ENCODE data around the gene FOXL2. TPM values are rescaled to one million over a fixed set of nuclear protein-coding genes. Genes with fewer than 3 reads are reported as not detected.

The FOXL2 gene
- total RNA-seq, 1 experiment from 2014 or later = not detected

DNA sequence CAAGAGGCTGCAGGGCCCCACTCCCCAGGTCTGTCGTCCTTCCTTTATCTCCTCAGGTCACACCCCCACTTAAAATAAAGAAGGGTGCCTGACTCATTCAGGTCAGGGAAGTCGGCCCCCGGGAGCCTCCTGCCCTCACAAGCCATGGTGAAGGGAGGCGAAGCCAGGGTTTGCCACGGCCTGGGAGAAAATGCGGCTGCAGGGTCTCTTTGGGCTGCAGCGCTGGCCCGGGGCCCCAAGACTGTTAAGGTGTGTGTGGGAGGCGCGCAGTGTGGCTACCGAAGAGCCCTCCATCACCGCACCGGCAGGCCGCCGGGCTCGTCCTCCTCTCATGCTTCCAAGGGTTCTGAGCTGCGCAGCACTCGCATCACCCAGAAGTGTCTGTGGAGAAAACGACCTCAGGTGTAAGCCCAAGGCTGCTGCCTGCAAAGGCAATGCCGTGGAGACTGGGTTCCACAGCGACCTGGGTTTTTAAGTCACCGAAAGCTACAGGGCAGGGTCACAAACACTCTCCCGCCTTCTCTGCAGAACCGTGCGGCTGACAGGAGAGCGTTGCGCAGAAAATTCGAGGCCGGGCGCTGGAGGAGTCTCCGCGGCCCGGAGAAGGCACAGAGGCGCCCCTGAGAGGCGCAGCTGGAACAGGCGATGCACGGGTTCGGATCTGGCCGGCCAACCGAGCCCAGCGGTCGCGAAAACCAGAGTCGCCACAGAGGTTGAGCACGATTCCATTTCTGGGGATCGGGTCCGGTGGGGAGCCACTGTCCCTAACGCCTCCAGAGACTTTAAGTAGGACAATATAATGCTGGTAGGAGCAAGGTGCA, 8.7 kb downstream of the FOXL2 start:
- H3K4me1 ChIP-seq (ENCODE audit: low read length) = no peaks in the 10 kb centered on the region

DNA sequence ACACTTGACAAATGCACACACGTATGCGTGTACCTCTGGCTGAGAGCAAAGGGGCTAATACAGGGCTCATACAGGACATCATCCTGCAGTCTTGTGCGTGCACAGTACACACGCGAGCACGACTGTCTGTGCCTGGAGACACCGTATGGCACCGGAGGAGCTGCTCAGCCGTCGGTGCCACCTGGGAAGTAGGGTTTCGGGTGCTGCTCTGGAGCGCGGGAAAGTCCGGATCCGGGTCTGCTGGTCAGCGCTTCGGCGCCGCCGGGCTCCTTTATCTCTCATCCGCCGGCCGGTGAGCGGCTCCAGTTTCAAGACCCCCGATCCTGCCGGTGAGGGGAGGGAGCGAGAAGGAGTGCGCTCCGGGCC, 9.3 kb downstream of the FOXL2 start:
- Histone ChIP-seq H3K4me3 (ENCODE audit: low read length) (no peak overlapping the region), H3K4me2 (ENCODE audit: low read depth, low read length, poor library complexity, severe bottlenecking) (no peak overlapping the region), H4K20me1 (ENCODE audit: insufficient read depth, low read depth, low read length) (no peaks in the 10 kb centered on the region), H3K9me3 (ENCODE audit: low read length) (no peaks in the 10 kb centered on the region), H3K27me3 (ENCODE audit: low read length) (no peaks in the 10 kb centered on the region), H3K27ac (ENCODE audit: low read length) (no peak overlapping the region), H2AFZ (ENCODE audit: low read length) (no peak overlapping the region), H3K9me2 (replicated peaks; ENCODE audit: insufficient read depth, low read length) (no peaks in the 10 kb centered on the region), H3K79me2 (ENCODE audit: low read length) (no peaks in the 10 kb centered on the region), H3K4me1 (ENCODE audit: low read length) (no peaks in the 10 kb centered on the region), H3K36me3 (ENCODE audit: insufficient read depth, low read length) (no peaks in the 10 kb centered on the region), H3K9ac (ENCODE audit: low read length) (no peak overlapping the region)
- DNase-seq = no peak

More for the DNA sequence above, 8.7 kb downstream of the FOXL2 start:
- Histone ChIP-seq H3K9me3 (ENCODE audit: low read length) (no peaks in the 10 kb centered on the region), H3K9me2 (replicated peaks; ENCODE audit: insufficient read depth, low read length) (no peaks in the 10 kb centered on the region), H3K36me3 (ENCODE audit: insufficient read depth, low read length) (no peaks in the 10 kb centered on the region), H4K20me1 (ENCODE audit: insufficient read depth, low read depth, low read length) (no peaks in the 10 kb centered on the region), H2AFZ (ENCODE audit: low read length) (no peak overlapping the region), H3K27me3 (ENCODE audit: low read length) (no peaks in the 10 kb centered on the region), H3K27ac (ENCODE audit: low read length) (no peak overlapping the region), H3K4me3 (ENCODE audit: low read length) (no peak overlapping the region), H3K9ac (ENCODE audit: low read length) (no peak overlapping the region), H3K4me2 (ENCODE audit: low read depth, low read length, poor library complexity, severe bottlenecking) (no peak overlapping the region), H3K79me2 (ENCODE audit: low read length) (no peaks in the 10 kb centered on the region)
- no peak for DNase-seq

DNA sequence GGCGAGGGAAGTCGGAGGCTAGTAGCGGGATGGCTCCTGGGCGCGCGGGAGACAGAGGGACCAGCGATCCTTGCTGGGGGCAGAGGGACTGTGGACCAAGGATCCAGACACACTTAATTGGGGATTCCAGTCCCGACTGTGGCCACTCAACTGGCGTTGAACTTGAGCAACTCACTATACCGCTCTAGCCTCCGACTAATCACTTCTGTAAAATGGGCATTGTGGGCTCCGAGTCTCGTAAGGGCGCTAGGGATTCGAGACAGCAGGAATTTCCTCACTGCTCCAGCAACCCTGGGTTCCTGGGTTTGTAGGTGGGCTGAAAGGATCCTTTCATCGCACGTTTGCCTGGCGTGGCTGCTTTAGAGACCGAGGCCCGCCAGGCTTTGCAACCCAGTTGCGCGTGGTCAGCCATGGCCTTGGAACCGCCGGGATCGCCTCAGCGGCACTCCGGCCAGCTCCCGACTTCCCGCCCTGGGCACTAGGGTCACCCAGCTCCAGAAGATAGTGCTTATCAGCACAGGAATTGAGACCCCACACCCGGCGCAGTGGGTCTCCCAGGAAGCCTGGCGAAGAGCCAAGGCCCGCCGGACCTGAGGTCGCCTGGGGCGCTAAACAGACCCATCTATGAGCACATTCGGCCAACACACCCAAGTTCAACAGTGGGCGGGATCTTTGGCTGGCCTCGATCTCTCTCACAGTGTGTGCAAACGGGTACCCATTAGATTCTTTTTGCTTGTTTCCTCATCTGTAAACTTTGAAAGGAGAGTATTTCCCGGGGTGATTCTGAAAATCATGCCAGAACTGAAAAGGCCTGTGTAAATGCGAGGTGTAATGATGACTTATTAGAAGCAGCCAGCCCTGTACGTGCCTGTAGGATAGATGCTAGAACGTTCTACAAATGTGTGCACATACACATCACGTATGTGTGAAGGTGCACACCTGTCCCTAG, 9.9 kb downstream of the FOXL2 start:
- Histone ChIP-seq H3K9me3 (ENCODE audit: low read length) (no peaks in the 10 kb centered on the region), H3K9ac (ENCODE audit: low read length) (no peak overlapping the region), H3K4me1 (ENCODE audit: low read length) (no peaks in the 10 kb centered on the region), H3K79me2 (ENCODE audit: low read length) (no peaks in the 10 kb centered on the region), H3K4me2 (ENCODE audit: low read depth, low read length, poor library complexity, severe bottlenecking) (no peak overlapping the region), H2AFZ (ENCODE audit: low read length) (no peak overlapping the region), H3K4me3 (ENCODE audit: low read length) (no peak overlapping the region), H3K27ac (ENCODE audit: low read length) (no peak overlapping the region), H3K9me2 (replicated peaks; ENCODE audit: insufficient read depth, low read length) (no peaks in the 10 kb centered on the region), H3K36me3 (ENCODE audit: insufficient read depth, low read length) (no peaks in the 10 kb centered on the region), H3K27me3 (ENCODE audit: low read length) (no peaks in the 10 kb centered on the region), H4K20me1 (ENCODE audit: insufficient read depth, low read depth, low read length) (no peaks in the 10 kb centered on the region)
- no peak for DNase-seq

DNA sequence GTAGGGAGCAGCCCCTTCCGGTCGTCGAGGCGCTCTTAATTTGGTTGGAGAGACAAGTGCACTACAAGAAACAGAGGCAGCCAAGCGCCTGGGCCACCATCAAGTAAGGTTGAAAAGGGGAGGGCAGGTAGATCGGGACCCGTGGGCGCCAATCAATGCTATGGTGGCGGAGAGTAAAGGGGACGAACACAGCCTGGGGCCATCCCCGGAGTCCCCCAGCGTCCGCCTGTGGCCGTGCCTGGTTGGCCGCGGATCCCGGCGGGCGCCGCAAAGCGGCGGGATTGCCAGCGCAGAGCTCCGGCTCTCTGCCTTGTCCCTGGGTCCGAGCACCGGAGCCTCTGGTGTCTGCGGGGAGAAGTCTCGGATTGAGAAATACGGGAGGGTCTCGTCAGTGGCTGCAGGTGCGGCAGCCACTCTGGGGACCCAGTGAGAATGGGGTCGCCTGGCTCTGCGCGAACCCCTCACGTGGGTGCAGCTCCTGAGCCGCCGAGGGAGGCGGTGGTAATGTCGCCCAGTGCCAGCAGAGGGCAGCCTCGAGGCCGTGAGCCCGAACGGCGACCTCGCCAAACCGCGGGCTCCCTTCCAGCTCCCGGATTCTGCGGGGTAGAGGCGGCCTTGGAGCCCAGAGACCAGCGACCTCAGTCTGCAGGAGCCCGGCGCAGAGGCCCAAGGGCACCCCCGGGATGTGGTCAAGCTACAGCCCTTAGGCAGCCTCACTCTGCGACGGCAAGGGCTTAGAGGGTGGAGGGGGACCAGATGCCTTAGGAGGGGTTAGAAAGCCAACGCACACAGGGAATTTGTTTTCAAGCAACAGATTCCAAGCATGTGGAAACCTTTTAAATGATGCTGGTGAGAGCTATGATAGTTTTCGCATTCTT, 10.8 kb downstream of the FOXL2 start:
- Histone ChIP-seq H3K9me2 (replicated peaks; ENCODE audit: insufficient read depth, low read length) (no peaks in the 10 kb centered on the region), H3K4me2 (ENCODE audit: low read depth, low read length, poor library complexity, severe bottlenecking) (no peak overlapping the region), H3K27ac (ENCODE audit: low read length) (no peak overlapping the region), H3K9me3 (ENCODE audit: low read length) (no peaks in the 10 kb centered on the region), H2AFZ (ENCODE audit: low read length) (no peak overlapping the region), H3K4me1 (ENCODE audit: low read length) (no peaks in the 10 kb centered on the region), H3K4me3 (ENCODE audit: low read length) (no peak overlapping the region), H3K79me2 (ENCODE audit: low read length) (no peaks in the 10 kb centered on the region), H3K36me3 (ENCODE audit: insufficient read depth, low read length) (no peaks in the 10 kb centered on the region), H4K20me1 (ENCODE audit: insufficient read depth, low read depth, low read length) (no peaks in the 10 kb centered on the region), H3K9ac (ENCODE audit: low read length) (no peak overlapping the region), H3K27me3 (ENCODE audit: low read length) (no peaks in the 10 kb centered on the region)
- DNase-seq = peak; percentile 64

DNA sequence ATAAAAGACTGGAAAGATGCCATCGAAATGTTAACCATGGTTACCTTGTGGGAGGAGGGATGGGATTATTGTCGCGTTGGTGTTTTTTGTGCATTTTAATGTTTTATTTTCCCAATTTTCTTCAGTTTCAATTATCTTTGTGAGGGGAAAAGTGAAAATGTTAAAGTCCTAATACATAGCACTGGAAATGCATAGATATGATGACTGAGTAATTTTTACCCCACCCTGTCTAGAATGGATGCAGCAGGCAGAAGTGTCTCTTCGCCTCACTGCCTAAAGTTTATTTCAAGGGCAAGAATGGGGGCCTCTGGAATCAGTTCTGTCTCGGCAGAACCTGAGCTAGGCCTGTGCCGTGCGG, 11.5 kb downstream of the FOXL2 start:
- no peaks in the 10 kb centered on the region for H3K27me3 ChIP-seq (ENCODE audit: low read length)
- H3K79me2 ChIP-seq (ENCODE audit: low read length) = no peaks in the 10 kb centered on the region
- no peaks in the 10 kb centered on the region for H4K20me1 ChIP-seq (ENCODE audit: insufficient read depth, low read depth, low read length)
- no peak overlapping the region for H3K9ac ChIP-seq (ENCODE audit: low read length)
- H2AFZ ChIP-seq (ENCODE audit: low read length) = no peak overlapping the region
- no peak overlapping the region for H3K27ac ChIP-seq (ENCODE audit: low read length)
- H3K4me3 ChIP-seq (ENCODE audit: low read length) = no peak overlapping the region
- no peaks in the 10 kb centered on the region for H3K9me2 ChIP-seq (replicated peaks; ENCODE audit: insufficient read depth, low read length)
- H3K4me1 ChIP-seq (ENCODE audit: low read length) = no peaks in the 10 kb centered on the region
- H3K4me2 ChIP-seq (ENCODE audit: low read depth, low read length, poor library complexity, severe bottlenecking) = no peak overlapping the region
- no peaks in the 10 kb centered on the region for H3K36me3 ChIP-seq (ENCODE audit: insufficient read depth, low read length)
- no peak for DNase-seq
- H3K9me3 ChIP-seq (ENCODE audit: low read length) = no peaks in the 10 kb centered on the region

DNA sequence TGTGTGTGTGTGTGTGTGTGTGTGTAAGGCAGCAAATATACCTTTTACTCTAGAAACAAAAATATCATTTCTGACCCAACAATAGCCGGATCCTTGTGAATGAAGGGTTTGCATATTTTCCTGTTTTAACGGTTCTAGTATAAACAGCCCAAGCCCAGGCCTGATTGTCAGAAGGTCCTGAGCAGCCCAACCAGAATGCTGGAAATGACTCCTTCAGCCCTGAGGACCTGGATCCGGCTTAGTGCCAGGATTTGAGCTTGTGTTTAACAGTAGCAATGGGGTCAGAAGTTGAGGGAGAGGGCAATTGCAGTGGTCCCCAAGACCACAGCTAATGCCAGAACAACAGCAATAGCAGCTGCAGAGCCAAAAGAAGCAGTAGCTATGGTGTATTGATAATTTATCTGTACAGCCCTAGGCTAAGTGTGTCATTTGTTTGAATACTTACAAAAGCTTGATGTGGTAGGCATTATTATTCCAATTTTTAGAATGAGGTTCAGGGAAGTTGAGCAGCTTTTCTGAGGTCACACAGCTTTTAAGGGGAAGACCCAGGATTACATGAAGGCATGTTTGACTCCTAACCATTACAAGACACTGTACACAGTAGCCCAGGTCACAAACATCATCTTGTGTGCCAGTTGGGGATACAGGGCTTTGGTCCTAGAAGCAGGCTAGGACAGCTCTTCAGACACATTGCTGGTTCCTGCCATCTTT, 12.8 kb downstream of the FOXL2 start:
- Histone ChIP-seq H3K79me2 (ENCODE audit: low read length) (no peaks in the 10 kb centered on the region), H3K9ac (ENCODE audit: low read length) (no peak overlapping the region), H3K4me1 (ENCODE audit: low read length) (no peaks in the 10 kb centered on the region), H3K36me3 (ENCODE audit: insufficient read depth, low read length) (no peaks in the 10 kb centered on the region), H2AFZ (ENCODE audit: low read length) (no peak overlapping the region), H3K9me2 (replicated peaks; ENCODE audit: insufficient read depth, low read length) (no peaks in the 10 kb centered on the region), H4K20me1 (ENCODE audit: insufficient read depth, low read depth, low read length) (no peaks in the 10 kb centered on the region), H3K4me3 (ENCODE audit: low read length) (no peak overlapping the region), H3K4me2 (ENCODE audit: low read depth, low read length, poor library complexity, severe bottlenecking) (no peak overlapping the region), H3K27me3 (ENCODE audit: low read length) (no peaks in the 10 kb centered on the region), H3K9me3 (ENCODE audit: low read length) (no peaks in the 10 kb centered on the region), H3K27ac (ENCODE audit: low read length) (no peak overlapping the region)
- no peak for DNase-seq

DNA sequence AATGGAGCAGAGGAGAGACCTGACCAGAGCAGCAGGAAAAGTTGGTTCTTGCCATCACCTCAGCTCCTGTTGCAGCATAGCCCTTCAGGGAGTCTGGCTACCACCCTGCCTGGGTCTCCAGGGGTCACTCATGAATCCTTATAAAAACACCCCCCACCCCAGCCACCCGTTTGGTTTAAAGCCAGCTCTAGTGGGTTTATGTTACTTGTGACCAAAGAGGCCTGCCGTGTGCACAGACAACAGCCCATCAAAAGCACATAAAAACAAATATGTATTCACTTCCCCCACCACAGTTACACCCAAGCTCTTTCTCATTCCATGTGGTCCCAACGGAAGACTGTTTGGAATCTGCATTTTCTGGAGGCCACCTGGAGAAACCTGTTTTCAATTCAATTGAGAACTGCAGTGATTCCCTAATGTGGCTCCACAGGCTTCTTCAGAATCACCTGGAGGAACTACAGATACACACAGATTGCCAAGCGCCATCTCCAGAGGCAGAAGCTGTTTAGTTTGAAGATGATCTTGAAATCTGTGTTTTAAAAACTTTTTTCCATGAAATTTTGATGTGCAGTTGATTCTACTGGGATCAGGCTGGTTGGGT, 13.8 kb downstream of the FOXL2 start:
- H3K27ac ChIP-seq (ENCODE audit: low read length) = no peak overlapping the region
- no peaks in the 10 kb centered on the region for H3K4me1 ChIP-seq (ENCODE audit: low read length)
- no peak overlapping the region for H3K4me2 ChIP-seq (ENCODE audit: low read depth, low read length, poor library complexity, severe bottlenecking)
- no peaks in the 10 kb centered on the region for H3K9me3 ChIP-seq (ENCODE audit: low read length)
- H2AFZ ChIP-seq (ENCODE audit: low read length) = no peak overlapping the region
- no peaks in the 10 kb centered on the region for H4K20me1 ChIP-seq (ENCODE audit: insufficient read depth, low read depth, low read length)
- H3K79me2 ChIP-seq (ENCODE audit: low read length) = no peaks in the 10 kb centered on the region
- H3K27me3 ChIP-seq (ENCODE audit: low read length) = no peaks in the 10 kb centered on the region
- no peaks in the 10 kb centered on the region for H3K36me3 ChIP-seq (ENCODE audit: insufficient read depth, low read length)
- no peaks in the 10 kb centered on the region for H3K9me2 ChIP-seq (replicated peaks; ENCODE audit: insufficient read depth, low read length)
- H3K4me3 ChIP-seq (ENCODE audit: low read length) = no peak overlapping the region
- no peak overlapping the region for H3K9ac ChIP-seq (ENCODE audit: low read length)
- no peak for DNase-seq
